Osteocyte (in vitro differentiated cells): ENCODE results near the gene NDUFS3. TPM values are rescaled to one million over a fixed set of nuclear protein-coding genes. Genes with fewer than 3 reads are reported as not detected.
A peak's percentile ranks its signal among the peaks of the same experiment; 100 is the strongest.

Source experiments
- DNase-seq: peaks from one replicate; pipeline ENCODE4 v3.0.0; 2021; ENCODE audit warnings: mixed read lengths; ENCODE audit not compliant: unreplicated experiment; ENCODE audit errors: extremely low spot score
- H3K27ac Mint-ChIP-seq: one replicate; pipeline ENCODE4 v1.8.0; 2021; ENCODE audit warnings: mild to moderate bottlenecking, mixed read lengths; ENCODE audit not compliant: unreplicated experiment
- H3K27me3 Mint-ChIP-seq: one replicate; pipeline ENCODE4 v1.8.0; 2021; ENCODE audit warnings: mixed read lengths; ENCODE audit not compliant: unreplicated experiment
- H3K36me3 Mint-ChIP-seq: one replicate; pipeline ENCODE4 v1.8.0; 2021; ENCODE audit warnings: mixed read lengths; ENCODE audit not compliant: unreplicated experiment
- H3K4me1 Mint-ChIP-seq: one replicate; pipeline ENCODE4 v1.8.0; 2021; ENCODE audit warnings: mixed read lengths; ENCODE audit not compliant: unreplicated experiment
- H3K4me3 Mint-ChIP-seq: one replicate; pipeline ENCODE4 v1.8.0; 2021; ENCODE audit warnings: mild to moderate bottlenecking, moderate library complexity, mixed read lengths; ENCODE audit not compliant: unreplicated experiment
- H3K9me3 Mint-ChIP-seq: one replicate; pipeline ENCODE4 v1.8.0; 2021; ENCODE audit warnings: mixed read lengths; ENCODE audit not compliant: unreplicated experiment
- total RNA-seq: library from RNA; stranded (reverse); gene quantifications from 2 replicates; pipeline ENCODE4 v1.2.1, GENCODE V29; 2021
- TF ChIP-seq, protein P1 (sequence below): fragments of 200-600 bp; sonication (generic); IDR thresholded peaks from 2 replicates; pipeline ENCODE4 v1.5.0; 2021; ENCODE audit warnings: antibody characterized with exemption, mild to moderate bottlenecking, moderate library complexity

Gene NDUFS3
- total RNA-seq, 1 donor from 2014 or later, result 105 TPM

DNA sequence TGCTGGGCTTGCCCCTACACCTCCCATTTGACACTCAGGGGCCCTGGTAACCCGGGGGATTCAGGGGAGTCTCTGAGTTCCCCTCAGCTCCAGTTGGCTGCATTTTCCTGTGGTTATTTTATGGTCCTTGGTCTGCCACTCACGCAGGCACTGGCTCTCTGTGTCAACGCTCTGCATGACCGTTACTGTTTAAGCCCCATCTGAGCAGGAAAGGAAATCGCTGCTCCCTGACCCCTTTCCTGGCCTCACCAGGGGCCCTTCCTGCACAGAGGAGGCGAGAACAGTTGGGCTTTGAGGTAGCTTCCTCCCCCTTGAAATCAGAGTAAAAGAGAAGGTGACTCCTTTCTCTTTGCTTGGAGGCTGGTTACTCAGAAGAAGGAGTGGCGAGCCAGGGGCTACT lies 12.9 kb downstream of the NDUFS3 start:
- Mint-ChIP-seq H3K27ac (no peak overlapping the region), H3K36me3 (no peaks in the 10 kb centered on the region)

GRCh38 chr11:47592251-47592650 lies 13.4 kb downstream of the NDUFS3 start:
- H3K27me3 Mint-ChIP-seq, result peaks cover 26% of the 10 kb centered on the region
- H3K27ac Mint-ChIP-seq, result no peak overlapping the region
- TF ChIP-seq, protein P1, sequence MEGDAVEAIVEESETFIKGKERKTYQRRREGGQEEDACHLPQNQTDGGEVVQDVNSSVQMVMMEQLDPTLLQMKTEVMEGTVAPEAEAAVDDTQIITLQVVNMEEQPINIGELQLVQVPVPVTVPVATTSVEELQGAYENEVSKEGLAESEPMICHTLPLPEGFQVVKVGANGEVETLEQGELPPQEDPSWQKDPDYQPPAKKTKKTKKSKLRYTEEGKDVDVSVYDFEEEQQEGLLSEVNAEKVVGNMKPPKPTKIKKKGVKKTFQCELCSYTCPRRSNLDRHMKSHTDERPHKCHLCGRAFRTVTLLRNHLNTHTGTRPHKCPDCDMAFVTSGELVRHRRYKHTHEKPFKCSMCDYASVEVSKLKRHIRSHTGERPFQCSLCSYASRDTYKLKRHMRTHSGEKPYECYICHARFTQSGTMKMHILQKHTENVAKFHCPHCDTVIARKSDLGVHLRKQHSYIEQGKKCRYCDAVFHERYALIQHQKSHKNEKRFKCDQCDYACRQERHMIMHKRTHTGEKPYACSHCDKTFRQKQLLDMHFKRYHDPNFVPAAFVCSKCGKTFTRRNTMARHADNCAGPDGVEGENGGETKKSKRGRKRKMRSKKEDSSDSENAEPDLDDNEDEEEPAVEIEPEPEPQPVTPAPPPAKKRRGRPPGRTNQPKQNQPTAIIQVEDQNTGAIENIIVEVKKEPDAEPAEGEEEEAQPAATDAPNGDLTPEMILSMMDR, result no peak
- H3K4me3 Mint-ChIP-seq, result no peak overlapping the region
- no peaks in the 10 kb centered on the region for H3K36me3 Mint-ChIP-seq
- no peak for DNase-seq
- H3K9me3 Mint-ChIP-seq, result no peaks in the 10 kb centered on the region
- H3K4me1 Mint-ChIP-seq, result peaks cover 9% of the 10 kb centered on the region

More for the DNA sequence above, 12.9 kb downstream of the NDUFS3 start:
- no peak overlapping the region for H3K4me3 Mint-ChIP-seq
- no peaks in the 10 kb centered on the region for H3K9me3 Mint-ChIP-seq
- H3K27me3 Mint-ChIP-seq, result peaks cover 26% of the 10 kb centered on the region
- peaks cover 9% of the 10 kb centered on the region for H3K4me1 Mint-ChIP-seq
- no peak for DNase-seq
- TF ChIP-seq, protein P1, result no peak

DNA sequence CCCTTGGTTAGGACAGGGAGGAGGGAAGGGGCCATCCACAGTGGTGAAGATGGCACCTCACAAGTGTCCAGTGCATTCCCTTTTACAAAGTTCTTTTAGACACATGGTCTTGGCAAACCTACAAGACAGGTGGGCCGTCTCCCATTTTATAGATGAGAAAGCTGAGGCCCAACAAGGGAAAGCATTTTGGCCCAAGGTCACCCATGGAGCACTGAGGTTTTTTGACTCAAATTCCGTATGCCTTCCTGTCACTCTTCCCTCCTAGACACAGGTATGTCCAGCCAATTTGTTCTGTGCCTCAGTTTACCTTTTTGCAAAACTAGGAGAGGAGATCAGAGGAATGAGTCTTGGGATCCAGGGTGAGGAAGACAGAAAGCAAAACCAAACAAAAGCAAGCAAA lies 14.1 kb downstream of the NDUFS3 start:
- Mint-ChIP-seq H3K9me3 (no peaks in the 10 kb centered on the region), H3K27ac (no peak overlapping the region), H3K4me1 (peaks cover 9% of the 10 kb centered on the region), H3K27me3 (peaks cover 26% of the 10 kb centered on the region), H3K36me3 (no peaks in the 10 kb centered on the region), H3K4me3 (no peak overlapping the region)
- TF ChIP-seq, protein P1, result no peak
- DNase-seq, result no peak

DNA sequence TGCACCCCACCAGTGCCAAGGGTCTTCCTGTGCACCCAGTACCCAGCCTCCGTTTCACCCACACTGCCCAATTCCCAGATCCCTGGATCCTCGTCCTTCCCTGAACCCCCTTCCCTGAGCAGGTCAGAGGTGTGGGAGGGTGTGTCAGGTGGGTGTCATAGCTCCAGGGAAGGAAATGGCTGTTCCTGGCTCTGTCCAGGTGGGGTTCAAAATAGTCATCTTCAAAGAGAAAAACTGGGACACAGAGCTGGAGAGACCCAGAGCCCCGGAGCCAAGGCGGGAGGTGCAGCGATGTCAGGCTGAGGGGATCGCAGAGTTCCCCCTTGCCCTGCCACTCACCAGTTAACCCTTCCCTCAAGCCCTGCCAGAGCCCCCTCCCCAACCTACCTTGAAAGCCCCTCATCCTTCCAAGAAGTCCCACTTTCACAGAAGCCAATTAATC lies 14.6 kb downstream of the NDUFS3 start:
- peaks cover 9% of the 10 kb centered on the region for H3K4me1 Mint-ChIP-seq
- no peak for DNase-seq
- TF ChIP-seq, protein P1, result no peak
- H3K36me3 Mint-ChIP-seq, result no peaks in the 10 kb centered on the region
- H3K4me3 Mint-ChIP-seq, result peak overlapping the region; percentile 56
- no peaks in the 10 kb centered on the region for H3K9me3 Mint-ChIP-seq
- H3K27me3 Mint-ChIP-seq, result peaks cover 26% of the 10 kb centered on the region
- no peak overlapping the region for H3K27ac Mint-ChIP-seq

DNA sequence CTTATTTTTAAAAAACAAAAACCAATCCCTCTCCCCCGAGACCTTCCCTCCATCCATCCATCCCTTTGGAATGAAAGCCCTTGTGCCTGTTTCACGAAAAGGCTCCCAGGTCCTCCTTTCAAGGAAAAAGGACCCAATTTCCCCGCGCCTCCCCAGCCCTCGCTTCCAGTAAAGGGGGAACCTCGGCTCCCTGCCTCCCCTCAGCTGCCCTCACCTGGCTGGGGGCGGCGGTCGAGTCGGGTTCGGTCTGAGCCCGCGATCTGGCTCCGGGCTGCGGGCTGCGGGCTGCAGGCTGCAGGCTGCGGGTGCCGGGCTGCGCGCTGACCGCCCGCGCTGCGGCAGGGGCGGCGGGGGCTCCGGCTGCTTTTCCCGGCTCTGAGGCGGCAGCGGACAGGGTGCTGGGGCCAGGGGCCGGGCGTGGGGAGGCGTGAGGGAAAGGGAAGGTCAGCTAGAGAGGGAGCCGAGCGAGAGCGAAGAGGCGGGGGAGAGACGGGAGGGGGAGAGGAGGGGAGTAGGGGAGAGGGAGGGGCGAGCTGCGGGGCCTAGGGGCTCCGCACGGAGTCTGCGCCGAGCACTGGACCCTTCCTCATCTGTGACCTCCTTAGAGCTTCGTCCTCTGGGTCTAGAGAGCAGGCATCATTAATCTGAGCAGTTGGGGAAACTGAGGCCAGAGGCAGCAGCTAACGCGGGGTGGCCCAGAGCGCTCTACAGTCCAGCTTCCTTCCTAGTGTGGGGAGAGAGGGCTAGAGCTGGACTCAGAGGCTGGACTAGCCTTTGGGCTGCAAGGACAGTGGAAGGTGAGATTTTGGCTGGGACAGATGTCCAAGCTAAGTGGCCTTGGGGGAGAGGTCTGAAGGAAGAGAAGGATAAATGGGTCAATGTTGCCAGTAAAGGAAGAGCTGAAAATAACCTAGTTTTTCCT lies 15.3 kb downstream of the NDUFS3 start, which contains the start of gene C1QTNF4:
Gene C1QTNF4, minus strand, starts transcription at position 478 of the 922 bp plus-strand sequence. CDS start 3,601 bp downstream, outside the sequence.
- Mint-ChIP-seq H3K9me3 (no peaks in the 10 kb centered on the region), H3K36me3 (no peaks in the 10 kb centered on the region), H3K27me3 (peaks cover 26% of the 10 kb centered on the region), H3K27ac (no peak within 1 kb of the TSS), H3K4me3 (peak within 1 kb of the TSS; percentile 56), H3K4me1 (peaks cover 10% of the 10 kb centered on the region)
- no peak for DNase-seq
- TF ChIP-seq, protein P1, result no peak
